HT1080 (cell line): ENCODE measurements around the gene ROR1. TPM values are rescaled to one million over a fixed set of nuclear protein-coding genes. Genes with fewer than 3 reads are reported as not detected.

Experiments used
- DNase-seq: peaks from one replicate; pipeline ENCODE4 v3.0.0-alpha.2; 2015; ENCODE audit warnings: low read depth
- total RNA-seq: library from RNA; depleted of rRNA; stranded (reverse); fragments of >200 nt; shearing (Covaris generic); gene quantifications from 2 replicates; pipeline ENCODE4 v1.2.3, GENCODE V29; 2014

ROR1 gene
- total RNA-seq, 1 experiment from 2014 or later = 2.9 TPM

GRCh38 chr1:63967901-63968300 lies 194.1 kb downstream of the ROR1 start:
- DNase-seq = no peak

GRCh38 chr1:63968663-63969440 lies 195.0 kb downstream of the ROR1 start:
- no peak for DNase-seq

GRCh38 chr1:63969441-63969901 lies 195.7 kb downstream of the ROR1 start:
- peak; percentile 92 for DNase-seq

- no peak for DNase-seq
Measured at GRCh38 chr1:63971557-63971956, 197.7 kb downstream of the ROR1 start.

GRCh38 chr1:63973005-63973419 lies 199.2 kb downstream of the ROR1 start:
- DNase-seq = no peak

GRCh38 chr1:63974966-63975365 lies 201.1 kb downstream of the ROR1 start:
- DNase-seq = no peak

- DNase-seq = no peak
Measured at GRCh38 chr1:63975481-63975880, 201.7 kb downstream of the ROR1 start.

- no peak for DNase-seq
Measured at GRCh38 chr1:63976006-63976405, 202.2 kb downstream of the ROR1 start.

GRCh38 chr1:63977466-63977865 lies 203.6 kb downstream of the ROR1 start:
- no peak for DNase-seq

GRCh38 chr1:63980740-63981407 lies 207.1 kb downstream of the ROR1 start:
- DNase-seq = no peak

GRCh38 chr1:63981408-63981773 lies 207.6 kb downstream of the ROR1 start:
- no peak for DNase-seq

- no peak for DNase-seq
Measured at GRCh38 chr1:63982201-63982600, 208.4 kb downstream of the ROR1 start.

- no peak for DNase-seq
Measured at GRCh38 chr1:63983391-63984256, 209.8 kb downstream of the ROR1 start.

GRCh38 chr1:63984257-63984929 lies 210.6 kb downstream of the ROR1 start:
- peak; percentile 42 for DNase-seq

GRCh38 chr1:63984930-63985290 lies 211.1 kb downstream of the ROR1 start:
- no peak for DNase-seq

- no peak for DNase-seq
Measured at GRCh38 chr1:63987014-63987627, 213.3 kb downstream of the ROR1 start.

- DNase-seq = no peak
Measured at GRCh38 chr1:63987628-63988024, 213.8 kb downstream of the ROR1 start.

GRCh38 chr1:63988941-63989340 lies 215.1 kb downstream of the ROR1 start:
- DNase-seq = no peak

- DNase-seq = no peak
Measured at GRCh38 chr1:63991685-63992084, 217.9 kb downstream of the ROR1 start.

- peak; percentile 79 for DNase-seq
Measured at GRCh38 chr1:64000021-64000420, 226.2 kb downstream of the ROR1 start.

GRCh38 chr1:64001038-64001437 lies 227.2 kb downstream of the ROR1 start:
- DNase-seq = no peak
